NT2/D1 (cell line): ENCODE results near the gene DOCK6.

Source experiments
- DNase-seq: peaks from one replicate; pipeline ENCODE4 v3.0.0-alpha.2; 2011; ENCODE audit warnings: low read depth, low spot score
- H3K27me3 ChIP-seq: 2 replicates; pipeline ENCODE4 v1.6.0; 2011; ENCODE audit warnings: mild to moderate bottlenecking; ENCODE audit not compliant: insufficient read length, insufficient read depth
- H3K36me3 ChIP-seq: 2 replicates; pipeline ENCODE4 v1.6.1; 2011; ENCODE audit warnings: mild to moderate bottlenecking, low read length, mixed read lengths; ENCODE audit not compliant: insufficient read depth, insufficient read length
- H3K4me1 ChIP-seq: 2 replicates; pipeline ENCODE4 v1.5.1; 2011; ENCODE audit not compliant: insufficient read depth, insufficient read length
- H3K4me3 ChIP-seq: 2 replicates; pipeline ENCODE4 v1.5.1; 2011; ENCODE audit warnings: low read depth; ENCODE audit not compliant: insufficient read length
- H3K9ac ChIP-seq: 2 replicates; pipeline ENCODE4 v1.6.0; 2011; ENCODE audit warnings: low read depth; ENCODE audit not compliant: insufficient read length
- H3K9me3 ChIP-seq: 2 replicates; pipeline ENCODE4 v1.5.1; 2011; ENCODE audit warnings: mild to moderate bottlenecking, low read length; ENCODE audit not compliant: insufficient read depth
- SUZ12 ChIP-seq: IDR thresholded peaks from 2 replicates; pipeline ENCODE4 v1.6.1; 2011; ENCODE audit not compliant: insufficient read length, insufficient read depth; ENCODE audit errors: extremely low read depth
- YY1 ChIP-seq: IDR thresholded peaks from 2 replicates; pipeline ENCODE4 v1.6.1; 2011; ENCODE audit not compliant: insufficient read length, insufficient read depth
- ZNF274 ChIP-seq: IDR thresholded peaks from 2 replicates; pipeline ENCODE4 v1.6.1; 2011; ENCODE audit warnings: mild to moderate bottlenecking, low read depth, low read length

Gene DOCK6

GRCh38 chr19:11273296-11273695, 11.0 kb upstream of the DOCK6 start:
- H3K9ac ChIP-seq: no peak overlapping the region
- no peak for DNase-seq
- TF ChIP-seq ZNF274 (no peak), YY1 (no peak), SUZ12 (no peak)
- peaks cover 19% of the 10 kb centered on the region; the same call in 1 of the 2 replicates for H3K9me3 ChIP-seq
- no peak overlapping the region for H3K4me3 ChIP-seq
- no peaks in the 10 kb centered on the region for H3K27me3 ChIP-seq
- H3K4me1 ChIP-seq: no peaks in the 10 kb centered on the region
- H3K36me3 ChIP-seq: no peaks in the 10 kb centered on the region

DNA sequence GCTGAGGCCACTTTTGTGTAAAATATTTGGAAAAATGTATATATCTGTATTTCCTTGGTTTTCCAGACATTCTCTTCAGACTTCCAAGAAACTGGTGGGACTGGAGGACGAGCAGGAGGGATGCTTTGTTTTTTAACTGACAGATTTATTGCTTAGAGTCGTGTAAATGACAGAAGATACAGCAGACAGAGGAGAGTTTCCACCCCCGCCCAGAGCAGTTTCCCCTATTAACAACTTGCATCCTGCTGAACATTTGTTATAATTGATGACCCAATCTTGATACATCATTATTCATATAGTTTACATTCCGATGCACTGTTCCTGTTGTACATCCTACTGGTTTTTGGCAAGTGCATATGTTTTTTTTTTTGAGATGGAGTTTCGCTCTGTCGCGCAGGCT, 7.1 kb upstream of the DOCK6 start:
- no peak overlapping the region for H3K4me3 ChIP-seq
- H3K27me3 ChIP-seq: no peaks in the 10 kb centered on the region
- H3K36me3 ChIP-seq: no peaks in the 10 kb centered on the region
- TF ChIP-seq YY1: no peak
- TF ChIP-seq SUZ12: no peak
- H3K9ac ChIP-seq: no peak overlapping the region
- H3K9me3 ChIP-seq: no peaks in the 10 kb centered on the region
- peaks cover 4% of the 10 kb centered on the region for H3K4me1 ChIP-seq
- DNase-seq: no peak

GRCh38 chr19:11268783-11269267, 6.5 kb upstream of the DOCK6 start:
- Histone ChIP-seq H3K9ac (peak overlapping the region; percentile 16), H3K4me3 (no peak overlapping the region)
- DNase-seq: no peak

DNA sequence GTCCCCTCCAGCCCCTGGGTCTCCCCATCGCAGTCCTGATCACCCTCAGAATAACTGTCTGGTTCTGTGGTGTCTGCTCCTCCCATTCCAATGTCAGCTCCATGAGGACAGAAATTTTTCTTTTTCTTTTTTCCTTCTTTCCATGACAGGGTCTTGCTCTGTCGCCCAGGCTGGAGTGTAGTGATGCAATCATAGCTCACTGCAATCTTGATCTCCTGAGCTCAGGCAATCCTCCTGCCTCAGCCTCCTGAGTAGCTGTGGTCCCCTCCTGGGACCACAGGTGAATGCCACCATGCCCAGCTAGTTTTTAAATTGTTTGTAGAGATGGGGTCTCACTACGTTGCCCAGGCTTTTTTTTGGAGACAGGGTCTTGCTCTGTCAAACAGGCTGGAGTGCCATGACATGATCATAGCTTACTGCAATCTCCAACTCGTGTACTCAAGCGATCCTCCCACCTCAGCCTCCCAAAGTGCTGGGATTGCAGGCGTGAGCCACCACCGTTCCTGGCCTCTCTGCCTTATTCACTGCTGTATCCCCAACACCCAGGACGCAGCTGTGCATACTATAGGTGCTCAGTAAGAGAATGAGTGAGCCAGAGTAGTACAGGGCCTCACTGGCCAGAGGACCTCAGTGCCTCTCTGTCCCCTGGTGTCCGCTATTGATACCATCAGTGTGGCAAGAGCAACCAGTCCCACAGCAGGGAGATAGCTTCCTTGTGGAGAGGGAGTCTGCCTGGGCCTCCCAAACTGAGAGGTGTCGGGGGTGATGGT, 5.2 kb upstream of the DOCK6 start:
- Histone ChIP-seq H3K36me3 (no peaks in the 10 kb centered on the region), H3K27me3 (no peaks in the 10 kb centered on the region), H3K4me1 (peaks cover 4% of the 10 kb centered on the region), H3K4me3 (no peak overlapping the region), H3K9ac (no peak overlapping the region), H3K9me3 (no peaks in the 10 kb centered on the region)
- TF ChIP-seq SUZ12 (no peak), ZNF274 (no peak)
- no peak for DNase-seq

More at GRCh38 chr19:11268783-11269267, 6.5 kb upstream of the DOCK6 start:
- H3K4me1 ChIP-seq: peaks cover 4% of the 10 kb centered on the region
- no peaks in the 10 kb centered on the region for H3K9me3 ChIP-seq
- TF ChIP-seq ZNF274 (no peak), YY1 (no peak), SUZ12 (no peak)
- no peaks in the 10 kb centered on the region for H3K27me3 ChIP-seq
- no peaks in the 10 kb centered on the region for H3K36me3 ChIP-seq

DNA sequence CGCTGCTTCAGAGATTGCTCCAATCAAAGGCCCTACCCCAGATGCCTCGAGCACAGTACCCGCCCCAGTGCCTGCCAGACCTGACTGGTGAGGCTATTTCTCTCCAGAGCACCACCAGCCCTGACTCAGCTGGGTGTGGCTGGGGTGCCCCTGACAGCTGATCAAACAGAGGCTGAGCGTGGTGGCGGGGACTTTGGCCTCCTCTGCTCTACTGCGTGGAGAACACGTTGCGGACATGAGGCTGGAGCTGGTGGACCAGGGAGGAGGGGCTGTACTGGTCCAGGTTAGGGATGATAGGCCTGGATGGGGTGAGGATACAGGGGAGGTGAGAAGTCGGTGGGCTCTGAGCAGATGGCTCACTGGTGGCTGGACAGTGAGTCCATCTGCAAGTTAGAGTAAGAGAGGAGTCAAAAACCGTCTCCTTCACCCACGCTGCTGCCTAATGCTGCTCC, 3.5 kb upstream of the DOCK6 start:
- Histone ChIP-seq H3K4me3 (no peak overlapping the region), H3K9me3 (no peaks in the 10 kb centered on the region), H3K4me1 (peaks cover 5% of the 10 kb centered on the region), H3K27me3 (no peaks in the 10 kb centered on the region), H3K36me3 (no peaks in the 10 kb centered on the region), H3K9ac (peak overlapping the region; percentile 16)
- DNase-seq: no peak
- TF ChIP-seq SUZ12 (no peak), YY1 (no peak), ZNF274 (no peak)

DNA sequence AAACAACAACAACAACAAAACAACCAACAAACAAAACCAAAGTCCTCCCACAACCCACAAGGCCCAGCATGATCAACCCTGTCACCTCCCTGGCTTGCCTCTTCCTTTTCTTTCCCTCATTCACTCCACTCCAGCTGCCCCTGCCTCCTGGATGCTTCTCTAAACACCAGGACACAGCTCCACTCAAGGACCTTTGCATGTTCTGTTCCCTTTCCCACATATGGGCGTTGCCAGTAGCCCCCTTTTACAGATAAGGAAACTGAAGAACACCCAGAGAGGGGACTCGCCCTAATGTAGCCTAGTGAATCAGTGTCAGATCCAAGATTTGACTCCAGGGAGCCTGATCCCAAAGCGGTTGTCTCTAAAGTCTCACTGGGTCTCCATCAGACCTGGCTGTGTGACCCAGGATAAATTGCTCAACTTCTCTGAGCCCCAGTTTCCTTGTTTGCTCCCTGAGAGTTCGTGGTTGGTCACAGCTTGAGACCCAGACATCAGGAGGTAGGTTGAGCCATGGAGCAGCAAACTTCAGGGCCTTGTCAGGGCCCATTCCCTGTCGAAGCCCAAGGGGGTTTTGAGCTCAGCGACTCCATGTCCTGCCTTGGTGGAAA, 3.0 kb upstream of the DOCK6 start:
- H3K9ac ChIP-seq: no peak overlapping the region
- H3K27me3 ChIP-seq: no peaks in the 10 kb centered on the region
- no peaks in the 10 kb centered on the region for H3K9me3 ChIP-seq
- TF ChIP-seq ZNF274: no peak
- TF ChIP-seq YY1: no peak
- no peak for TF ChIP-seq SUZ12
- peaks cover 5% of the 10 kb centered on the region for H3K4me1 ChIP-seq
- H3K36me3 ChIP-seq: no peaks in the 10 kb centered on the region
- DNase-seq: no peak
- no peak overlapping the region for H3K4me3 ChIP-seq

GRCh38 chr19:11264452-11265176, 2.3 kb upstream of the DOCK6 start:
- TF ChIP-seq YY1 (no peak), SUZ12 (no peak), ZNF274 (no peak)
- Histone ChIP-seq H3K9ac (no peak overlapping the region), H3K36me3 (no peaks in the 10 kb centered on the region), H3K4me1 (peaks cover 5% of the 10 kb centered on the region), H3K9me3 (no peaks in the 10 kb centered on the region), H3K27me3 (no peaks in the 10 kb centered on the region), H3K4me3 (no peak overlapping the region)
- no peak for DNase-seq
